ENCODE data around the gene CYB5D1.

CYB5D1 gene

DNA sequence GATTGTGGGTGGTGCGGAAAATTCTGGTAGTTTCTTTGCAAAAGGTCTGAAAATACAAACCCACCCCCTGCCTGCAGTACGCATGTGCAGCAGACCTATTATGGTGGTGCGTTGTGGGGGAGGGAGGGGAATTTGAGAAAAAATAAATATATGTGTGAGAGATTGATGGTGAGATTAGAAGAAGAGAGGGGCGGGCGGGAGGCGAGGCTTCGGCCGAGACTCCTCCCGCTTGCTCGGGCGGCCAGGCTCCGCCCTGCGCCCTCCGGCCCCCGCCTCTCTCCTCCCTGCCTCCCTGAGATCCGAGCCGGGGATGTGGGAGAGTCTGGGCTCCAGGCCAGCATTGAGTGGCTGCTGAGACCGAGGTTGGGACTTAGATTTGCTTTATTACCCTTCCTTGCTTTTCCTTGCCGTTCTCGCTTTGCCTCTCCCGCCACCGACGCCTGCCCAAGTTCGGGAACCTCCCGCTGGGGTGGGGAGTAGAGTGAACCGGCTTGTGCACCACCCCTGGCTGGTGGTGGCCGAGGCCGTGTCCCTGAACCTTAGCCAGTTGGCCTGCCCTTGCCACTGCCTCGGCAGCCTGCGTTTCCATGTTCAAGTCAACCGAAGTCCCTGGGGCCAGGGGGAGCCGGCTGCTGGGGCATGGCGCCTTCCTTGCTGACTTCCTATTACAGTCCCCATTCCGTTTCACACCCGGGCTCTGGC is 29.8 kb downstream of the CYB5D1 start:
- Mint-ChIP-seq H3K9me3 (no peaks in the 10 kb centered on the region), H3K27ac (no peak overlapping the region), H3K4me3 (no peak overlapping the region), H3K27me3 (ENCODE audit: low read depth) (no peaks in the 10 kb centered on the region), H3K36me3 (ENCODE audit: low read depth) (peaks cover 29% of the 10 kb centered on the region), H3K4me1 (peaks cover 6% of the 10 kb centered on the region)
- TF ChIP-seq, protein P1, sequence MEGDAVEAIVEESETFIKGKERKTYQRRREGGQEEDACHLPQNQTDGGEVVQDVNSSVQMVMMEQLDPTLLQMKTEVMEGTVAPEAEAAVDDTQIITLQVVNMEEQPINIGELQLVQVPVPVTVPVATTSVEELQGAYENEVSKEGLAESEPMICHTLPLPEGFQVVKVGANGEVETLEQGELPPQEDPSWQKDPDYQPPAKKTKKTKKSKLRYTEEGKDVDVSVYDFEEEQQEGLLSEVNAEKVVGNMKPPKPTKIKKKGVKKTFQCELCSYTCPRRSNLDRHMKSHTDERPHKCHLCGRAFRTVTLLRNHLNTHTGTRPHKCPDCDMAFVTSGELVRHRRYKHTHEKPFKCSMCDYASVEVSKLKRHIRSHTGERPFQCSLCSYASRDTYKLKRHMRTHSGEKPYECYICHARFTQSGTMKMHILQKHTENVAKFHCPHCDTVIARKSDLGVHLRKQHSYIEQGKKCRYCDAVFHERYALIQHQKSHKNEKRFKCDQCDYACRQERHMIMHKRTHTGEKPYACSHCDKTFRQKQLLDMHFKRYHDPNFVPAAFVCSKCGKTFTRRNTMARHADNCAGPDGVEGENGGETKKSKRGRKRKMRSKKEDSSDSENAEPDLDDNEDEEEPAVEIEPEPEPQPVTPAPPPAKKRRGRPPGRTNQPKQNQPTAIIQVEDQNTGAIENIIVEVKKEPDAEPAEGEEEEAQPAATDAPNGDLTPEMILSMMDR (IDR thresholded peaks at IDR 0.05; ENCODE audit: unreplicated experiment in 3 of 3): no peak

DNA sequence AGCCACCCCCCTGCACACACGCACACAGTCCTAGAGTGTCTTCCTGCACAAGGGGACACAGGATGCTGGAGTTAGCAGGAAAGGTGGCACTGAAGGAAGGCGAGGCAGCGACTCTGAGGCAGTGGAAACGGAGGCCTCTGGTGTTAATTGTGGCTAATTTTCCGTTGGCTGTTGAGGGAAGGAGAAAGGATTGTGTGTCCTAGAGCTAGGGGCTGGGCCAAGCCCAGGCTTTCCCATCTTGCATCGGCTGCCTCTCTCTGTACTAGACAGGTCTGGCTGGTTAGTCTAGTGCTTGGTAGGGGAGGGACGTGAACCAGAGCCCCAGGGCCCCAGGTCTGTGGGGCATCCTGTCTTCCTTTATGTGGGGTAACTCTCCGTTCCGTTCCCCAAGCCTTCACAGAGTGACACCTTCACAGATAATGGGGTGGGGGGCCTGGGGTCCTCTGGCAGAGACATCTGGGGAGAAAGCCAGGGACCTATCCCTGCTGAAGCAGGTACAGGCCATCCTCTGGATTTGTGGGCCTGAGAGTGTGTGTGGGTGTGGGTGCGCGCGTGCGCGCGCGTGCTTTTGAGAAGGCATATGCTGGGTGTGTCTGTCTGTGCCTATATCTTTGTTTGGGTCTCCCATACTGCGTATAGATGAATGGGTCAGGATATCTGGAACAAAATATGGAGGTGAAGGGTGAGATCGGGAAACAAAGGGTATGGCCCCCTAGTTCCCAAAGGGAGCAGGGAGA is 30.5 kb downstream of the CYB5D1 start, which contains the start of gene CHD3:
CHD3 (plus strand) TSS at position 606 of the 737 bp plus-strand sequence. CDS start 212 bp downstream, outside the sequence.
- Mint-ChIP-seq H3K4me3 (no peak within 1 kb of the TSS), H3K27ac (no peak within 1 kb of the TSS), H3K4me1 (peaks cover 12% of the 10 kb centered on the region), H3K9me3 (no peaks in the 10 kb centered on the region), H3K36me3 (ENCODE audit: low read depth) (peaks cover 33% of the 10 kb centered on the region), H3K27me3 (ENCODE audit: low read depth) (no peaks in the 10 kb centered on the region)
- TF ChIP-seq, protein P1 (IDR thresholded peaks at IDR 0.05; ENCODE audit: unreplicated experiment in 3 of 3): no peak

DNA sequence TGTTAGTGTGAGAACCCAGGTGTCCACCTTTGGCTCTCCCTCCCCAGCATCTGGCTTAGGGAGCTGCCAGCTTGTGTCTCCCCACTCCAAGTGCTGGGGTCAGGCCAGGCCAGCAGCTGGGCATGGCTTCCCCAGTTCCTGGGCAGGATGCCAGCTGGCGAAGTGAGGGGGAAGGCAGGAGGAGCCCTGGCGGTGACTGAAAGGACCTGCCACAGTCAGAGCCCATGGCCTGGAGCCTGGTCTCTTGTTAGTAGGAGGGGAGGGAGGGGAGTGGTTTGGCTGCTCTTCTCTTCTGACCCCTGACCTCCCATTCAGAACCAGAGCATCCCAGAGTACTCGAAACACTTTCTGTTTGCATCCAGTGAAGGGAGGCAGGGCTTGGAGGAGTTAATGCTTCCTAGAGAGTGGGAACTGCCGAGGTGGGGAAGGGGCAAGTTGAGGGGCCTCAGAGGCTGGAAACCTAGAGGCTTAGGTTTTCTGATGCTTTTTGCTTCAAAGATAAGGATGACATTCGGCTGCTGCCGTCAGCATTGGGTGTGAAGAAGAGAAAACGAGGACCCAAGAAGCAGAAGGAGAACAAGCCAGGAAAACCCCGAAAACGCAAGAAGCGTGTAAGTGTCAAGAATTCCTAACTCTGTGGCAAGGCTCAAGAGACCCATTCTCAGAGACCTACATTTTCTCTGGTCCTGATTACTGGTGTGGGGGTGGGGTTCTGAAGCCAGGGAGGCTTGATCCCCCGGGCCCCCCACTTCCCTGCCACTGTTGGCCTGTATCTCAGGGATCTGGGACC is 31.6 kb downstream of the CYB5D1 start:
- Mint-ChIP-seq H3K36me3 (ENCODE audit: low read depth) (peaks cover 43% of the 10 kb centered on the region), H3K4me3 (no peak overlapping the region), H3K27me3 (ENCODE audit: low read depth) (no peaks in the 10 kb centered on the region), H3K9me3 (no peaks in the 10 kb centered on the region), H3K4me1 (peaks cover 21% of the 10 kb centered on the region), H3K27ac (no peak overlapping the region)
- TF ChIP-seq, protein P1 (IDR thresholded peaks at IDR 0.05; ENCODE audit: unreplicated experiment in 3 of 3): peak; percentile 17 to 50 (median 43)

DNA sequence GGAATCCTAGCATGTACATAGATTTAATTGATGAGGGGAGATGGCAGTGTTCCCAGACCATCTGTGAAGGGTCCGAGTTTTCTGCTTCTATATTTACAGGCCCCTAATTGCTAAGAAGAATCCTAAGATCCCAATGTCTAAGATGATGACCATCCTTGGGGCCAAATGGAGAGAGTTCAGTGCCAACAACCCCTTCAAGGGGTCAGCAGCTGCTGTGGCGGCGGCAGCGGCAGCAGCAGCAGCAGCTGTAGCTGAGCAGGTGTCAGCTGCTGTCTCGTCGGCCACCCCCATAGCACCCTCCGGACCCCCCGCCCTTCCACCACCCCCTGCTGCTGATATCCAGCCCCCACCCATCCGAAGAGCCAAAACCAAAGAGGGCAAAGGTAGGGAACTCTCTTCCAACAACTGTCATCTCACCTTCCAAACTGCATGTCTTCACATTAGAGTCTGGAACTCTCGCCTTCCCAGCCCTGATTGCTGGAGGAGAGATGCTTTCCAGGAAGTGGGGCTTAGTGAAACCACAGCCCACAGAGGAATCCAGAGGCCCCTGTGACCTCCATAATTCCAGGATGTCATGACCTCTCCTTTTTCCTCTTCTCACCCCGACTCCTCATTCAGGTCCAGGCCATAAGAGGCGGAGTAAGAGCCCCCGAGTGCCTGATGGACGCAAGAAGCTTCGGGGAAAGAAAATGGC is 35.5 kb downstream of the CYB5D1 start:
- H3K9me3 Mint-ChIP-seq: no peaks in the 10 kb centered on the region
- H3K36me3 Mint-ChIP-seq (ENCODE audit: low read depth): peaks cover 81% of the 10 kb centered on the region
- peaks cover 50% of the 10 kb centered on the region for H3K4me1 Mint-ChIP-seq
- no peaks in the 10 kb centered on the region for H3K27me3 Mint-ChIP-seq (ENCODE audit: low read depth)
- TF ChIP-seq, protein P1 (IDR thresholded peaks at IDR 0.05; ENCODE audit: unreplicated experiment in 3 of 3): no peak
- peak overlapping the region in 1 of 3 experiments; percentile 34 for H3K4me3 Mint-ChIP-seq
- peak overlapping the region; percentile 43 to 76 (median 63) for H3K27ac Mint-ChIP-seq

DNA sequence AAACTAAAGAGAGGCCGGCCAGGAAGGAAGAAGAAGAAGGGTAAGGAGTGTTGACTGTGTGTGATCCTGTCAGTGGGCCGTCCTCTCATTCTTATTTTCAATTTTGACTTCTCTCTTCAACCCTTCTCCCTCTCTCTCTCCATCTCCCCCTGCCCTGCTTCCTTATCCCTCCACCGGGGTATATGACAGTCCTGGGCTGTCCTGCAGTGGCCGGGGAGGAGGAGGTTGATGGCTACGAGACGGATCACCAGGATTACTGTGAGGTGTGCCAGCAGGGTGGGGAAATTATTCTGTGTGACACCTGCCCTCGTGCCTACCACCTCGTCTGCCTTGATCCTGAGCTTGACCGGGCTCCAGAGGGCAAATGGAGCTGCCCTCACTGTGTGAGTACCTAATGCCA is 36.4 kb downstream of the CYB5D1 start:
- H3K27me3 Mint-ChIP-seq (ENCODE audit: low read depth): no peaks in the 10 kb centered on the region
- peaks cover 89% of the 10 kb centered on the region for H3K36me3 Mint-ChIP-seq (ENCODE audit: low read depth)
- TF ChIP-seq, protein P1 (IDR thresholded peaks at IDR 0.05; ENCODE audit: unreplicated experiment in 3 of 3): no peak
- H3K9me3 Mint-ChIP-seq: no peaks in the 10 kb centered on the region
- H3K4me3 Mint-ChIP-seq: peak overlapping the region in 1 of 3 experiments; percentile 7
- peaks cover 50% of the 10 kb centered on the region for H3K4me1 Mint-ChIP-seq
- peak overlapping the region in 2 of 3 experiments; percentile 17 to 63 for H3K27ac Mint-ChIP-seq
